HG03558 (cell line): ENCODE results near the gene CEBPE.

Experiments used
- ATAC-seq: cut with Tn5 transposase; IDR thresholded peaks from one replicate; pipeline ENCODE4 v1.9.1; 2021; ENCODE audit warnings: moderate number of reproducible peaks; ENCODE audit not compliant: unreplicated experiment; ENCODE audit errors: extremely low read depth

The CEBPE gene

GRCh38 chr14:23105348-23105824 is 13.7 kb downstream of the CEBPE start:
- no peak for ATAC-seq

- no peak for ATAC-seq
Measured at GRCh38 chr14:23104591-23105347, 14.3 kb downstream of the CEBPE start, which contains the start of gene CIROP. CIROP (minus strand) TSS chr14:23104989; CDS start chr14:23104920, 69 bp downstream.

GRCh38 chr14:23104070-23104590 is 14.9 kb downstream of the CEBPE start:
- no peak for ATAC-seq

- ATAC-seq, result no peak
Measured at GRCh38 chr14:23103581-23103980, 15.5 kb downstream of the CEBPE start.

- no peak for ATAC-seq
Measured at GRCh38 chr14:23102801-23103200, 16.3 kb downstream of the CEBPE start.

- no peak for ATAC-seq
Measured at GRCh38 chr14:23101986-23102625, 16.9 kb downstream of the CEBPE start.

- no peak for ATAC-seq
Measured at GRCh38 chr14:23101213-23101970, 17.7 kb downstream of the CEBPE start.

GRCh38 chr14:23099212-23099861 is 19.7 kb downstream of the CEBPE start:
- ATAC-seq, result no peak

GRCh38 chr14:23097786-23098185 is 21.3 kb downstream of the CEBPE start:
- ATAC-seq, result no peak

GRCh38 chr14:23095196-23096108 is 23.6 kb downstream of the CEBPE start, which contains the start of gene C14orf119:
C14orf119 (plus strand) TSS chr14:23095505; CDS start chr14:23097659, 2,154 bp downstream.
- ATAC-seq, result peak; percentile 85

GRCh38 chr14:23094666-23095195 is 24.3 kb downstream of the CEBPE start, which contains the start of gene ACIN1:
ACIN1 (minus strand) TSS chr14:23095136; CDS start chr14:23095112, 24 bp downstream.
- peak; percentile 6 for ATAC-seq

- ATAC-seq, result no peak
Measured at GRCh38 chr14:23093991-23094665, 24.9 kb downstream of the CEBPE start.

- ATAC-seq, result no peak
Measured at GRCh38 chr14:23093526-23093925, 25.5 kb downstream of the CEBPE start.

GRCh38 chr14:23093104-23093503 is 26.0 kb downstream of the CEBPE start:
- ATAC-seq, result no peak

GRCh38 chr14:23091294-23092225 is 27.5 kb downstream of the CEBPE start:
- no peak for ATAC-seq

- ATAC-seq, result no peak
Measured at GRCh38 chr14:23090254-23090636, 28.8 kb downstream of the CEBPE start.
